Sigmoid colon (tissue), 7 donors: ENCODE measurements around the gene COX4I1. TPM values are rescaled to one million over a fixed set of nuclear protein-coding genes. Genes with fewer than 3 reads are reported as not detected.

ENCODE experiments used
- DNase-seq: peaks from one replicate; pipeline ENCODE4 v3.0.0-alpha.2; 2019
- H3K27ac ChIP-seq, 4 donors: fragments of 200-600 bp; sonication (generic); one replicate each; pipeline ENCODE4 v1.5.1; 2016 to 2019; ENCODE audit warnings: mild to moderate bottlenecking in 1 of 4
- H3K27me3 ChIP-seq, 3 donors: fragments of 200-600 bp; sonication (generic); one replicate each; pipeline ENCODE4 v1.5.1; 2019; ENCODE audit warnings: mild to moderate bottlenecking in 1 of 3
- H3K36me3 ChIP-seq, 4 donors: fragments of 200-600 bp; sonication (generic); one replicate each; pipeline ENCODE4 v1.5.1; 2016 to 2019
- H3K4me1 ChIP-seq, 4 donors: fragments of 200-600 bp; sonication (generic); one replicate each; pipeline ENCODE4 v1.5.1; 2017 to 2019
- H3K4me3 ChIP-seq, 4 donors: fragments of 200-600 bp; sonication (generic); one replicate each; pipeline ENCODE4 v1.5.1; 2017 to 2019; ENCODE audit warnings: mild to moderate bottlenecking in 2 of 4, moderate library complexity in 1 of 4
- H3K9me3 ChIP-seq, 4 donors: fragments of 200-600 bp in 3 of 4; sonication (generic) in 3 of 4; one replicate each; pipeline versions ENCODE4 v1.5.1 to v1.6.1; 2013 to 2019
- EP300 ChIP-seq, 4 donors: sonication (generic); formaldehyde crosslinking; IDR thresholded peaks; one replicate each; pipeline ENCODE4 v1.6.1; 2017; ENCODE audit warnings: antibody characterized with exemption in 4 of 4
- POLR2A ChIP-seq, 2 donors: fragments of 450-650 bp; IDR thresholded peaks; one replicate each; pipeline ENCODE4 v1.6.1; 2016; ENCODE audit warnings: antibody characterized with exemption in 2 of 2, mild to moderate bottlenecking in 2 of 2, moderate library complexity in 2 of 2
- POLR2AphosphoS5 ChIP-seq, 4 donors: sonication (generic); formaldehyde crosslinking; IDR thresholded peaks; one replicate each; pipeline ENCODE4 v1.6.1; 2017; ENCODE audit warnings: antibody characterized with exemption in 4 of 4
- WGBS, 2 donors: extraction: QIAGEN DNeasy Blood & Tissue Kit; methylation state at CpG; one replicate each; pipeline ENCODE4 v1.1.7; 2013; 5-methylcytosine and 5-hydroxymethylcytosine counted together
- intact Hi-C: fragments of 100-400 bp; cut with DNase I; formaldehyde crosslinking; loops from one replicate; pipeline ENCODE4 v1.15.1; 2023
- polyA plus RNA-seq, 3 donors: library from polyadenylated mRNA; stranded (reverse); fragments of 200-250 nt; gene quantifications; one replicate each; pipeline ENCODE4 v1.2.3, GENCODE V29; 2013
- total RNA-seq, 4 donors: library from RNA; depleted of rRNA; stranded (reverse); fragments of >200 nt; gene quantifications; one replicate each; pipeline ENCODE4 v1.1.0, GENCODE V29; 2016
- TF ChIP-seq, protein P1 (sequence below), 4 experiments: fragments of 450-650 bp in 3 of 4; fragments of 200-600 bp in 1 of 4; IDR thresholded peaks; one replicate each; pipeline ENCODE4 v1.5.1; 2016 to 2019; ENCODE audit warnings: antibody characterized with exemption in 4 of 4, mild to moderate bottlenecking in 3 of 4, moderate library complexity in 2 of 4
- donor health status: healthy with polysubstance abuse.
- donor health status: Bipolar disorder and iron deficiency.
- donor health status: healthy.

Gene COX4I1
- total and polyA plus RNA-seq, 7 donors = 700 to 1,922 (median 868) TPM

DNA sequence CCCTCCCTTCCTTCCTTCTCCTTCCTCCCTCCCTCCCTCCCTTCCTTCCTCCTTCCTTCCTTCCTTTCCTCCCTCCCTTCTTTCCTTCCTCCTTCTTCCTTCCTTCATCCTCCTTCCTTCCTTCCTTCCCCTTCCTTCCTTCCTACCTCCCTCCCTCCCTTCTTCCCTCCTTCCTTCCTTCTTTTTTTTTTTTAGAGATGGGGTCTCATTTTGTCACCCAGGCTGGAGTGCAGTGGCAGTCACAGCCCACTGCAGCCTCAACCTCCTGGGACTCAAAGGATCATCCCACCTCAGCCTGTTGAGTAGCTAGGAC, 44.6 kb downstream of the COX4I1 start:
- Histone ChIP-seq H3K36me3 (no peaks in the 10 kb centered on the region), H3K9me3 (no peaks in the 10 kb centered on the region), H3K27ac (no peak overlapping the region), H3K27me3 (peaks cover 0 to 10% (median 0%) of the 10 kb centered on the region in 3 donors), H3K4me3 (no peak overlapping the region), H3K4me1 (peaks cover 0 to 12% (median 10%) of the 10 kb centered on the region in 4 donors)
- DNase-seq = no peak
- TF ChIP-seq, protein P1, sequence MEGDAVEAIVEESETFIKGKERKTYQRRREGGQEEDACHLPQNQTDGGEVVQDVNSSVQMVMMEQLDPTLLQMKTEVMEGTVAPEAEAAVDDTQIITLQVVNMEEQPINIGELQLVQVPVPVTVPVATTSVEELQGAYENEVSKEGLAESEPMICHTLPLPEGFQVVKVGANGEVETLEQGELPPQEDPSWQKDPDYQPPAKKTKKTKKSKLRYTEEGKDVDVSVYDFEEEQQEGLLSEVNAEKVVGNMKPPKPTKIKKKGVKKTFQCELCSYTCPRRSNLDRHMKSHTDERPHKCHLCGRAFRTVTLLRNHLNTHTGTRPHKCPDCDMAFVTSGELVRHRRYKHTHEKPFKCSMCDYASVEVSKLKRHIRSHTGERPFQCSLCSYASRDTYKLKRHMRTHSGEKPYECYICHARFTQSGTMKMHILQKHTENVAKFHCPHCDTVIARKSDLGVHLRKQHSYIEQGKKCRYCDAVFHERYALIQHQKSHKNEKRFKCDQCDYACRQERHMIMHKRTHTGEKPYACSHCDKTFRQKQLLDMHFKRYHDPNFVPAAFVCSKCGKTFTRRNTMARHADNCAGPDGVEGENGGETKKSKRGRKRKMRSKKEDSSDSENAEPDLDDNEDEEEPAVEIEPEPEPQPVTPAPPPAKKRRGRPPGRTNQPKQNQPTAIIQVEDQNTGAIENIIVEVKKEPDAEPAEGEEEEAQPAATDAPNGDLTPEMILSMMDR (IDR thresholded peaks at IDR 0.05) = no peak
- TF ChIP-seq POLR2A (IDR thresholded peaks at IDR 0.05) (no peak), POLR2AphosphoS5 (IDR thresholded peaks at IDR 0.05) (no peak), EP300 (IDR thresholded peaks at IDR 0.05) (no peak)
- intact Hi-C loops = no loop called here

DNA sequence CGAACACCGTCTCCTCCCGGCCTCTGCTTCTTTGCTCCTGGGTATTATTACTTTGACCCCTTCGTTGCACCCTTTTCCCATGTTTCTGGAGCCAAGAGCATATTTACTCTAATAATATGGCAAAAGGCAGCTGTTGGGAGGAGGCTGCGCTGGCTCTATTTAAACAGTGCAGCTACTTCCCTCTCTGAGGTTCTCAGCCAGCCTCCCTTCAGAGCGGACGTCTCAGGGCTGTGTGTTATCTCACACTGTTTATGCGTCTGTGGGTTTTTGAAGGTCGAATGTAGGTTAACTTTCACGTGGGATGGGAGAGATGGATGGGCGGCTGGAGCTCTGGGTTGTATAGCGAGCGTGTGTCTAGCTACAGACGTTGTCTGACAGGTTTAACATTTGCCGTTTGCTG, 45.3 kb downstream of the COX4I1 start:
- H3K4me3 ChIP-seq = peak overlapping the region in 1 of 4 donors; percentile 6
- peaks cover 0 to 12% (median 10%) of the 10 kb centered on the region in 4 donors for H3K4me1 ChIP-seq
- no peaks in the 10 kb centered on the region for H3K9me3 ChIP-seq
- H3K36me3 ChIP-seq = no peaks in the 10 kb centered on the region
- peaks cover 0 to 5% (median 0%) of the 10 kb centered on the region in 3 donors for H3K27me3 ChIP-seq
- WGBS, 2 donors = 6 to 12% methylated on average over 15 of the region's 15 CpGs
- H3K27ac ChIP-seq = peak overlapping the region in 1 of 4 donors; percentile 18
- DNase-seq = peak; percentile 64
- TF ChIP-seq POLR2A (IDR thresholded peaks at IDR 0.05) (no peak), EP300 (IDR thresholded peaks at IDR 0.05) (no peak), POLR2AphosphoS5 (IDR thresholded peaks at IDR 0.05) (peak in 1 of 4 donors; percentile 7)
- TF ChIP-seq, protein P1 (IDR thresholded peaks at IDR 0.05) = no peak
- intact Hi-C loops = no loop called here

DNA sequence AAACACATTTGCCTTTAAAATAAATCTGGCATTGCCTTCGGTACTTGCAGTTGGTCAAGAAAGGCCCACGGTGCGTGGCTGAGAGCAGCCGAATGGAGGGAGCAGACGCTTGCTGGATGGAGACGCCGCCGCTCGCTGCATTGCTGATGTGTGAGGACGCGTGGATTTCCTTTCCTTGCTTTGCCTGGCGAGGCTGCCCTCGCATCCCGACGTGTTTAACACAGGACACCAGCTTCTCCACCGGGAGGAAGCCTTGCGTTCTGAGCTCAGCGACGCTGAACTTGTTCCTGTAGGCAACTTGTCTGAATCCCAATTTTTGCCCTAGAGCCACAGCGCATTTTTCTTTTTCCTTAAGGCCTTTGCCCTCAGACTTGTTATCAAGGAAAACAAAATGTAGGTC, 45.8 kb downstream of the COX4I1 start:
- Histone ChIP-seq H3K27me3 (peaks cover 0 to 5% (median 0%) of the 10 kb centered on the region in 3 donors), H3K27ac (peak overlapping the region in 1 of 4 donors; percentile 18), H3K9me3 (no peaks in the 10 kb centered on the region), H3K4me3 (peak overlapping the region in 1 of 4 donors; percentile 6), H3K36me3 (no peaks in the 10 kb centered on the region), H3K4me1 (peaks cover 0 to 12% (median 10%) of the 10 kb centered on the region in 4 donors)
- WGBS, 2 donors = 79 to 86% methylated on average over 20 of the region's 20 CpGs
- TF ChIP-seq POLR2A (IDR thresholded peaks at IDR 0.05) = no peak
- TF ChIP-seq EP300 (IDR thresholded peaks at IDR 0.05) = no peak
- TF ChIP-seq, protein P1 (IDR thresholded peaks at IDR 0.05) = no peak
- TF ChIP-seq POLR2AphosphoS5 (IDR thresholded peaks at IDR 0.05) = no peak
- intact Hi-C loops = no loop called here
- DNase-seq = peak; percentile 66

DNA sequence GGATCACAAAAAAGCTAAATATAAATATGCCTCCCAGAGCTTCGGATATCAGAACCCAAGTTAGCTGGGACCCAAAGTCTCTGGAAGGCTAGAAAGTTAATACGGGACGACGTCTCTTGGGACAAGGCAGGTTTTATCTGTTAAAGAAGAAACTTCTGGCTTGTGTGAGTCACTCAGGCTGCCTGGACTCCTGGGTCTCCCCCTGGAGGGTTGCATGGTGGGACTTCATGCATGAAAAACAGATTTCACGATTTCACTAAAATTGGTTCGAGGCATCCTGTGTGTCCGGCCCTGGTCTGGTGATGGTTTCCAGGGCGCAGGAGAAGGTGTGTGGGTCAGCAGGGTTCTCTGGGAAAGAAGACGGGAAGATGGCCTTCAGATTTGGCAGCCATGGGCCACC, 47.0 kb downstream of the COX4I1 start:
- TF ChIP-seq POLR2AphosphoS5 (IDR thresholded peaks at IDR 0.05) (no peak), POLR2A (IDR thresholded peaks at IDR 0.05) (no peak), EP300 (IDR thresholded peaks at IDR 0.05) (no peak)
- TF ChIP-seq, protein P1 (IDR thresholded peaks at IDR 0.05) = no peak
- Histone ChIP-seq H3K36me3 (no peaks in the 10 kb centered on the region), H3K27ac (no peak overlapping the region), H3K27me3 (peaks cover 0 to 5% (median 0%) of the 10 kb centered on the region in 3 donors), H3K9me3 (no peaks in the 10 kb centered on the region), H3K4me3 (no peak overlapping the region), H3K4me1 (peaks cover 0 to 12% (median 10%) of the 10 kb centered on the region in 4 donors)
- 88 to 92% methylated on average over 9 of the region's 9 CpGs for WGBS, 2 donors
- DNase-seq = no peak
- intact Hi-C loops = no loop called here

DNA sequence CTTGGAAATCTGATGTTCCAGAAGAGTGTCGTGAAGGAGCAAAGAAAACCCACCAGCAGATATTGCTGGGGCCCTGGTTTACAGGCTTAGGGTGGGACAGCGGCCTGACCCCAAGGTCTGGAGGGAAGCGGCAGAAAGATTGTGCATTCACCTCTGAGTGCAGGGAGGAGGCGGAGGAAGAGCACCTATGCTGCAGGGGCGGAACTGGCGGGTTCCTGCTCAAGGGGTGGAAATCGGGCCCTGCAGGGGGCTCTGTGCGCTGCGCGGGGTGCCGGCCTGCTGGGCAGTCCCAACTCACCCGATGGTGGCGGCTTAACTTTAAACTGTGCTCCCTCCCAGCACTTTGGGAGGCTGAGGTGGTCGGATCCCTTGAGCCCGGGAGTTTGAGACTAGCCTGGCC, 47.5 kb downstream of the COX4I1 start:
- 78 to 82% methylated on average over 15 of the region's 15 CpGs for WGBS, 2 donors
- H3K27ac ChIP-seq = no peak overlapping the region
- TF ChIP-seq, protein P1 (IDR thresholded peaks at IDR 0.05) = no peak
- H3K9me3 ChIP-seq = no peaks in the 10 kb centered on the region
- no peak overlapping the region for H3K4me3 ChIP-seq
- DNase-seq = peak; percentile 34
- H3K27me3 ChIP-seq = peaks cover 0 to 5% (median 0%) of the 10 kb centered on the region in 3 donors
- H3K36me3 ChIP-seq = no peaks in the 10 kb centered on the region
- intact Hi-C loops = no loop called here
- H3K4me1 ChIP-seq = peaks cover 0 to 12% (median 10%) of the 10 kb centered on the region in 4 donors
